HG03159 (cell line): ENCODE results near the gene CXCL14.

Source experiments
- ATAC-seq: cut with Tn5 transposase; IDR thresholded peaks from one replicate; pipeline ENCODE4 v1.9.1; 2021; ENCODE audit warnings: mild to moderate bottlenecking, moderate library complexity; ENCODE audit not compliant: unreplicated experiment

Gene CXCL14

GRCh38 chr5:135598691-135599395 is 20.1 kb upstream of the CXCL14 start:
- ATAC-seq = no peak

GRCh38 chr5:135596788-135597187 is 18.0 kb upstream of the CXCL14 start:
- ATAC-seq = no peak

DNA sequence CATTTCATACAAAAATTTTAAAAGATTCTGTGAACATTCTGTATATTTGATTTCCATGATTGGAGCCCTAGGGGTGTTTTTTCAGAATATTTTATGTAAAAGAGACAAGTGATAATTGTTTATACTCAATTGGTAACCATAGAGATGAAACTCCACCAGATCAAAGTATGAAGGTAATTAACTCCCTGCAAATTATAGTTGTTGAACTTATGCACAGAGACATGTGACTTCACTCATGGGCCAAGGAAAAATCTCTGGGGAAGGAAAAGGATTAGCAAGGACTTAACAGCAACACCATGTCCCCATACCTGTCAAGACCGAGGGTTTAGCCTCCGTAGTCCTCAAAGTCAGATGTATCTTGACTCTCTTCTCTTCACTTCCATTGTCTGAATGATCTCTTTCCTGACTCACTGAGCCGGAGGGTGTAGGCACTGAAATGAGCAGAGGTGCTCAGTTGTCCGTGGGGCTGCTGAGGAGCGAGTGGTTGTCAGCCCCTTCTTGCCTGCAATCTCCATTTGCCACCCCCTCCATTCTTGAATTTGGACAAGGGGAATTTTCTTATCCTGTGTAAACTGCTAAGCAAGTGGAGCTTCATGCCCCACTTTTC is 17.5 kb upstream of the CXCL14 start:
- no peak for ATAC-seq

GRCh38 chr5:135594416-135594960 is 15.7 kb upstream of the CXCL14 start:
- no peak for ATAC-seq

GRCh38 chr5:135593886-135594285 is 15.1 kb upstream of the CXCL14 start:
- no peak for ATAC-seq

- ATAC-seq = no peak
Measured at GRCh38 chr5:135593141-135593540, 14.3 kb upstream of the CXCL14 start.

- no peak for ATAC-seq
Measured at GRCh38 chr5:135592312-135593045, 13.7 kb upstream of the CXCL14 start.

- ATAC-seq = no peak
Measured at GRCh38 chr5:135591277-135591676, 12.5 kb upstream of the CXCL14 start.

- no peak for ATAC-seq
Measured at GRCh38 chr5:135589152-135589551, 10.4 kb upstream of the CXCL14 start.

- ATAC-seq = no peak
Measured at GRCh38 chr5:135587721-135588663, 9.2 kb upstream of the CXCL14 start.

GRCh38 chr5:135584918-135585317 is 6.1 kb upstream of the CXCL14 start:
- no peak for ATAC-seq

DNA sequence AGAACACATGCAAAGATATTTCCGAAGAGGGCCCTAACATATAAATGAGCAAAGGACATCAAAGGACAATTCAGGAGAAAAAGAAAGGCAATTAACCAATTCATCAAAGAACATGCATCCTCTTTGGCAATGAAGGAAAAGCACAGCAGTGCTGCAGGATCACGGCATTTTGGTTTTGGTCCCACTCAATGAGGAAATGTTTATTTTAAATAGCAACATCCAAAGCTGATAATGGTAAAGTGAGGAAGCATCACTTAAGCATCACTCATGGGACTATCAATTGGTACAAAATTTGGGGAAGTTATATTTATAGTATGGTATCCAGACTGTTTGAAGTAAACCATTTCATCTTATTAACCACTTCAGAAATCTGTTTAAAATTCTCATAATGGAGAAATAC is 5.5 kb upstream of the CXCL14 start:
- no peak for ATAC-seq

GRCh38 chr5:135582099-135582781 is 3.4 kb upstream of the CXCL14 start:
- ATAC-seq = no peak

DNA sequence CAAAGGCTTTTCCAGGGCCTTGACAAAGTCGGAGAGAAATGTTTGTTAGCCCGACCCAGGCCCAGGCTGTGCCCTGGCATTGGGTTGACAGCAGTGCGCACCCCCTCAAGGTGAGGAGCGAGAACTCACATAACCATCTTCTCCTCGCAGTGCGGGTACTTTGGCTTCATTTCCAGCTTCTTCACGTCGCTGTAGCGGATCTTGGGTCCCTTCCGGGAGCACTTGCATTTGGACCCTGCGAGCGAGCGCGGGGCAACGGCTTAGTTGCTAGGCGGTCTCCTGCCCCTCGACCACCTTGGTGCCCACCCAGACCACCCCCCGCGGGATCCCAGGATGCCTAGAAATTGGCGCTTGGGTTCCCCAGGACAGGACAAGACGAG is 496 bp downstream of the CXCL14 start:
- ATAC-seq = no peak

- ATAC-seq = no peak
Measured at GRCh38 chr5:135577421-135577820, 1.4 kb downstream of the CXCL14 start.

DNA sequence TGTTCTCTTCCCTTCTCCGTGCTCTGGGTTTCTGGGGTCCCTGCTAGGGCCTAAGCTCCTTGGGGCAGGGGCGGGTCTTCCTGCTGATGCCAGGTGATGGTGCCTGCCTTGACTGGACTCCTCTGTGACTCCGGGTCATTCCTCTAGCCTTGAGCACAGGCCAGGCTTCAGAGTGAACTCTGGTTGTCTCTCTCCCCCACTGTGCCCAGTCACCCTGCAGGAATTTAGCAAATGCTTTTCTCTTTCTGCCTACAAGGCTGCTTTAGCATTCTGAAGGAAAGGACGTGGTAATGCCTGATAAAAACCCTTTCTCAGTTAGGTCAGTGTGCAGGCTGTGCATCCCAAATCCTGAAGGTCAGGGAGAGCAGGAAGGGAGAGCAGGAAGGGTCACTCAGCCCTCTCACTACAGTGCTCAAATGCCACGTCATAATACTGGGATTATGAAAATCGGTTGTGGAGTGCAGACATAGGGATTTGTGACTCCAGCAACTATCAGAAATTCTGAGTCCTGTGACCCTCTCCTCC is 2.7 kb downstream of the CXCL14 start:
- no peak for ATAC-seq

- ATAC-seq = no peak
Measured at GRCh38 chr5:135574493-135574892, 4.3 kb downstream of the CXCL14 start.

DNA sequence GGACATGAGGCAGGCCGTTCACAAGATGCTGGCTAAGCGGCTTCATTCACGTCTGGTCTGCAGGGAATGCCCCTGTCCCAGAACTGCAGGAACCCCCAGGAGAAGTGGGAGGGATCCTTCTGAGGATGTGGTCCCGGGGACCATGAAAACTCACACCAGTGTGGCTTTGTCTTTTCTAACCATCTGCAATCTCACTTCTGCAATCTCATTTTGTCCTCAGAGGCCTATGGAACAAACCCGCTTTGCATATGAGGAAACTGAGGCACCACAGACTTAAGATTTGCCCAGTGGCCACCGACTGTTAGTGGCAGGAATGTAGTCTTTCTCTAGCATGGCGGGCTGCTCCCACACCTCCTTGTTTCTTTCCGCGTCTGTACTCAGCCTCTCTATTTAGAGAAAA is 6.9 kb downstream of the CXCL14 start:
- ATAC-seq = no peak

DNA sequence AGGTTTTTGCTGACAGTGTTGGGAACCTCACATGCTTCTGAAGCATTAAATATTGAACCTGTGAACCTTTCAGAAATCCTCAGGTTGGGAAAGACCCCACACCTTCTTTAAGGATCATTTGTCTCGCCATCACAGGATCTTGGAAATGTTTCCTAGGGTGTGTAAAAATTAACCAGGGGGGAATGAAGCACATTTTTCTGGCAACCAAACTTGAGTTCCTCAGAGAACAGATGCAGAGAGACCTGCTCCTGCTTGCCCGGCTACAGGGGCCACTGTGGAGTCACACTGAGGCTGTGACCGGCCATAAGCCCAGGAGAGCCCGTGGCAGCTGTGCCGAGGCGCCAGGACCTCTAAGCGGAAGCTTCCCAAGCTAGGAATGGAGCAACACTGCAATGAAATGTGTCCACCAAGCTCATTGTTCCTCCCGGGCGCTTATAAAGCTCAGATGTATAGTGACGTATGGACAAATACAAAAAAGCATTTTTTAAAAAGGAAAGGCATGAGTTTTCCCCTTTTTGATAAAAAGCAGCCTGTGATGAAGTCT is 7.7 kb downstream of the CXCL14 start:
- no peak for ATAC-seq

GRCh38 chr5:135570453-135570764 is 8.4 kb downstream of the CXCL14 start:
- ATAC-seq = no peak
